ENCODE data around the gene GEMIN7.

Gene GEMIN7

DNA sequence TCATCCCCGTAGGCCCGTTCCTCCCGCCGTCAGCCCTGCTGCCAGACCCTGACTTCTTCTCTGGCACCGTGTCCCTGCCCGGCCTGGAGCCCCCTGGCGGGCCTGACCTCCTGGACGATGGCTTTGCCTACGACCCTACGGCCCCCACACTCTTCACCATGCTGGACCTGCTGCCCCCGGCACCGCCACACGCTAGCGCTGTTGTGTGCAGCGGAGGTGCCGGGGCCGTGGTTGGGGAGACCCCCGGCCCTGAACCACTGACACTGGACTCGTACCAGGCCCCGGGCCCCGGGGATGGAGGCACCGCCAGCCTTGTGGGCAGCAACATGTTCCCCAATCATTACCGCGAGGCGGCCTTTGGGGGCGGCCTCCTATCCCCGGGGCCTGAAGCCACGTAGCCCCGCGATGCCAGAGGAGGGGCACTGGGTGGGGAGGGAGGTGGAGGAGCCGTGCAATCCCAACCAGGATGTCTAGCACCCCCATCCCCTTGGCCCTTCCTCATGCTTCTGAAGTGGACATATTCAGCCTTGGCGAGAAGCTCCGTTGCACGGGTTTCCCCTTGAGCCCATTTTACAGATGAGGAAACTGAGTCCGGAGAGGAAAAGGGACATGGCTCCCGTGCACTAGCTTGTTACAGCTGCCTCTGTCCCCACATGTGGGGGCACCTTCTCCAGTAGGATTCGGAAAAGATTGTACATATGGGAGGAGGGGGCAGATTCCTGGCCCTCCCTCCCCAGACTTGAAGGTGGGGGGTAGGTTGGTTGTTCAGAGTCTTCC lies 41.5 kb upstream of the GEMIN7 start:
- no peaks in the 10 kb centered on the region for H3K4me1 ChIP-seq (ENCODE audit: insufficient read depth, poor library complexity, severe bottlenecking)
- ATAC-seq (ENCODE audit: low read depth): no peak
- no peaks in the 10 kb centered on the region for H3K9me3 ChIP-seq (ENCODE audit: severe bottlenecking)
- no peak overlapping the region for H3K4me3 ChIP-seq (ENCODE audit: severe bottlenecking)
- no peak for DNase-seq (ENCODE audit: low spot score)
- TF ChIP-seq, protein P1, sequence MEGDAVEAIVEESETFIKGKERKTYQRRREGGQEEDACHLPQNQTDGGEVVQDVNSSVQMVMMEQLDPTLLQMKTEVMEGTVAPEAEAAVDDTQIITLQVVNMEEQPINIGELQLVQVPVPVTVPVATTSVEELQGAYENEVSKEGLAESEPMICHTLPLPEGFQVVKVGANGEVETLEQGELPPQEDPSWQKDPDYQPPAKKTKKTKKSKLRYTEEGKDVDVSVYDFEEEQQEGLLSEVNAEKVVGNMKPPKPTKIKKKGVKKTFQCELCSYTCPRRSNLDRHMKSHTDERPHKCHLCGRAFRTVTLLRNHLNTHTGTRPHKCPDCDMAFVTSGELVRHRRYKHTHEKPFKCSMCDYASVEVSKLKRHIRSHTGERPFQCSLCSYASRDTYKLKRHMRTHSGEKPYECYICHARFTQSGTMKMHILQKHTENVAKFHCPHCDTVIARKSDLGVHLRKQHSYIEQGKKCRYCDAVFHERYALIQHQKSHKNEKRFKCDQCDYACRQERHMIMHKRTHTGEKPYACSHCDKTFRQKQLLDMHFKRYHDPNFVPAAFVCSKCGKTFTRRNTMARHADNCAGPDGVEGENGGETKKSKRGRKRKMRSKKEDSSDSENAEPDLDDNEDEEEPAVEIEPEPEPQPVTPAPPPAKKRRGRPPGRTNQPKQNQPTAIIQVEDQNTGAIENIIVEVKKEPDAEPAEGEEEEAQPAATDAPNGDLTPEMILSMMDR (IDR thresholded peaks at IDR 0.05; ENCODE audit: poor library complexity, severe bottlenecking): no peak
- peaks cover 30% of the 10 kb centered on the region for H3K36me3 ChIP-seq (ENCODE audit: low read depth)
- no peaks in the 10 kb centered on the region for H3K27me3 ChIP-seq (ENCODE audit: insufficient read depth, poor library complexity, severe bottlenecking)
- no peak overlapping the region for H3K27ac ChIP-seq (ENCODE audit: poor library complexity, severe bottlenecking)

GRCh38 chr19:45038931-45039893 lies 39.8 kb upstream of the GEMIN7 start, which contains the start of gene CLASRP:
CLASRP (plus strand) TSS chr19:45039045; CDS start chr19:45040213, 1,168 bp downstream.
- Histone ChIP-seq H3K36me3 (ENCODE audit: low read depth) (peaks cover 45% of the 10 kb centered on the region), H3K27me3 (ENCODE audit: insufficient read depth, poor library complexity, severe bottlenecking) (no peaks in the 10 kb centered on the region), H3K27ac (ENCODE audit: poor library complexity, severe bottlenecking) (peak within 1 kb of the TSS; percentile 71), H3K9me3 (ENCODE audit: severe bottlenecking) (no peaks in the 10 kb centered on the region), H3K4me3 (ENCODE audit: severe bottlenecking) (peak within 1 kb of the TSS; percentile 95), H3K4me1 (ENCODE audit: insufficient read depth, poor library complexity, severe bottlenecking) (no peaks in the 10 kb centered on the region)
- TF ChIP-seq, protein P1 (IDR thresholded peaks at IDR 0.05; ENCODE audit: poor library complexity, severe bottlenecking): no peak
- DNase-seq (ENCODE audit: low spot score) (peak; percentile 86), ATAC-seq (ENCODE audit: low read depth) (peak; percentile 98)

DNA sequence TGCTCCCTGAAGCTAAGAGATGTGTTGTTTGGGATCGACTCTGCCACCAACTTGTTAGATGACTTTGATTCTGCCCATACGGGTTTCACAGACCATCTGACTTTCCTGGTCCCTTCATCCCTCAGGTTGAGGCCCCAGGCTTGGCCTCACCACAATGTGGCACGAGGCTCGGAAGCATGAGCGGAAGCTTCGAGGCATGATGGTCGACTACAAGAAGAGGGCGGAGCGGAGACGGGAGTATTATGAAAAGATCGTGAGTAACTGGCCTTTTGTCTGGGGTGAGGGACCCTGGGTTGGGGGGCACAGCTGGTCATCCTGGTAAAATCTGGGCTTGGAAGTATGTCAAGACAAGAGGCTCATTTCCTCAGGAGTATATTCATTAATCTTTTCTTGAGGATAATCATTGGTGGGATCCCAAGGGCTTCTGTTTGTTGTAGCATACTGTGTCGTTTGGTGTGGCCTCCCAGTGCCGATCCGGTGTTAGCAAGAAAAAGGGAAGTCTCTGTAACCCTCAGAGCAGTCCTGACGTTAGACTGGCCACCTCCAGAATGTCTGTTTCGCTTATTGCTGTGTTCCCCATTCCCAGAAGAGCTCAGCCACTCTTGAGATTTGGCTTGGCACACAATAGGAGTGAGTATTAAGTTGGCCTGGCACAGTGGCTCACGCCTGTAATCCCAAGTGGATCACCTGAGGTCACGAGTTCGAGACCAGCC lies 38.8 kb upstream of the GEMIN7 start:
- ATAC-seq (ENCODE audit: low read depth): no peak
- TF ChIP-seq, protein P1 (IDR thresholded peaks at IDR 0.05; ENCODE audit: poor library complexity, severe bottlenecking): no peak
- H3K27ac ChIP-seq (ENCODE audit: poor library complexity, severe bottlenecking): no peak overlapping the region

DNA sequence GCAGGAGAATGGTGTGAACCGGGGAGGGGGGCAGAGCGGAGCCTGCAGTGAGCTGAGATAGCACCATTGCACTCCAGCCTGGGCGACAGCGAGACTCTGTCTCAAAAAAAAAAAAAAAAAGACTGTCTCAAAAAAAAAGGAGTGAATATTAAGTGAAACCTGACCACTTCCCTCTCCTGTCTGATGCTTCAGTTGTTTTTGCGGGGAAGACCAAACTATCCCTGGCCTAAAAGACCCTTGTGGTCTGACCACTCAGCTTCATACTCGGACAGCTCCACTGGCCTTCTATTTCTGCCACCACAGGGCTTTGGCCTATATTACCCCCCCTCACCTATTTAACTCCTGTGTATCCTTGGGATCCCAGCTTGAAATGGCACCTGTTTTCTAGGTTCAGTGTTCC lies 37.9 kb upstream of the GEMIN7 start:
- H3K36me3 ChIP-seq (ENCODE audit: low read depth): peaks cover 64% of the 10 kb centered on the region
- DNase-seq (ENCODE audit: low spot score) (no peak), ATAC-seq (ENCODE audit: low read depth) (no peak)
- H3K9me3 ChIP-seq (ENCODE audit: severe bottlenecking): no peaks in the 10 kb centered on the region
- H3K4me1 ChIP-seq (ENCODE audit: insufficient read depth, poor library complexity, severe bottlenecking): no peaks in the 10 kb centered on the region
- TF ChIP-seq, protein P1 (IDR thresholded peaks at IDR 0.05; ENCODE audit: poor library complexity, severe bottlenecking): no peak
- H3K4me3 ChIP-seq (ENCODE audit: severe bottlenecking): no peak overlapping the region
- no peaks in the 10 kb centered on the region for H3K27me3 ChIP-seq (ENCODE audit: insufficient read depth, poor library complexity, severe bottlenecking)
- no peak overlapping the region for H3K27ac ChIP-seq (ENCODE audit: poor library complexity, severe bottlenecking)

More for the DNA sequence above, 38.8 kb upstream of the GEMIN7 start:
- Histone ChIP-seq H3K36me3 (ENCODE audit: low read depth) (peaks cover 55% of the 10 kb centered on the region), H3K4me1 (ENCODE audit: insufficient read depth, poor library complexity, severe bottlenecking) (no peaks in the 10 kb centered on the region), H3K4me3 (ENCODE audit: severe bottlenecking) (no peak overlapping the region), H3K27me3 (ENCODE audit: insufficient read depth, poor library complexity, severe bottlenecking) (no peaks in the 10 kb centered on the region), H3K9me3 (ENCODE audit: severe bottlenecking) (no peaks in the 10 kb centered on the region)
- DNase-seq (ENCODE audit: low spot score): no peak
